Panc1 (cell line): ENCODE measurements around the gene TAPBPL. TPM values are rescaled to one million over a fixed set of nuclear protein-coding genes. Genes with fewer than 3 reads are reported as not detected.

ENCODE experiments used
- ATAC-seq: fragments of 200-7000 bp; cut with Tn5 transposase; 2 replicates; pipeline ENCODE4 v1.9.1; 2020; ENCODE audit warnings: mild to moderate bottlenecking, moderate library complexity
- BruUV-seq: library from RNA; stranded (reverse); fragments of 400-500 nt; replicated peaks from 2 replicates; lab custom pipeline; 2021; lab: Mats Ljungman, UMichigan
- CTCF ChIA-PET: fragments of 300-600 bp; sonication (Branson Sonifier 250); formaldehyde crosslinking; loops from one replicate; lab custom pipeline; 2022; ENCODE audit warnings: antibody characterized with exemption; lab: Charles Lee
- POLR2A ChIA-PET: fragments of 300-600 bp; sonication (Branson Sonifier 250); formaldehyde crosslinking; loops from one replicate; lab custom pipeline; 2022; ENCODE audit warnings: antibody characterized with exemption; lab: Charles Lee
- DNase-seq: peaks from one replicate; pipeline ENCODE4 v3.0.0-alpha.2; 2010; ENCODE audit warnings: low read depth, low spot score
- H3K27ac ChIP-seq: 2 replicates; pipeline ENCODE4 v1.5.1; 2011; ENCODE audit warnings: mild to moderate bottlenecking, low read length, inconsistent platforms
- H3K27me3 ChIP-seq: fragments of 200-500 bp; sonication (Bioruptor generic); 2 replicates; pipeline ENCODE4 v1.6.0; 2014; ENCODE audit warnings: low read length, inconsistent platforms; ENCODE audit not compliant: control insufficient read depth, insufficient read depth
- H3K36me3 ChIP-seq: fragments of 200-500 bp; sonication (Bioruptor generic); 2 replicates; pipeline ENCODE4 v1.5.1; 2014; ENCODE audit warnings: inconsistent platforms, mild to moderate bottlenecking, low read length, moderate library complexity; ENCODE audit not compliant: control insufficient read depth, insufficient read depth
- H3K4me1 ChIP-seq: 2 replicates; pipeline ENCODE4 v1.5.1; 2011; ENCODE audit warnings: inconsistent platforms, mild to moderate bottlenecking, low read length, moderate library complexity; ENCODE audit not compliant: control insufficient read depth, insufficient read depth
- H3K4me3 ChIP-seq, 2 experiments: 2 replicates each; pipeline ENCODE4 v1.5.1; 2011 to 2012; ENCODE audit warnings: low read depth in 2 of 2, low read length in 2 of 2, mild to moderate bottlenecking in 2 of 2, inconsistent platforms in 1 of 2, moderate library complexity in 1 of 2
- H3K9me3 ChIP-seq: fragments of 200-500 bp; sonication (Bioruptor generic); 2 replicates; pipeline ENCODE4 v1.5.1; 2014; ENCODE audit warnings: low read depth, mild to moderate bottlenecking, inconsistent platforms, low read length, moderate library complexity; ENCODE audit not compliant: control insufficient read depth, insufficient read depth
- CTCF ChIP-seq: fragments of 450-650 bp; IDR thresholded peaks from 2 replicates; pipeline ENCODE4 v1.5.1; 2017; ENCODE audit warnings: mild to moderate bottlenecking
- POLR2AphosphoS5 ChIP-seq: IDR thresholded peaks from 2 replicates; pipeline ENCODE4 v1.6.1; 2012; ENCODE audit warnings: mild to moderate bottlenecking, low read depth, low read length, moderate library complexity
- REST ChIP-seq, 2 experiments: IDR thresholded peaks; 2 replicates each; pipeline ENCODE4 v1.6.1; 2011 to 2012; ENCODE audit warnings: low read depth in 2 of 2, control low read depth in 1 of 2, low read length in 1 of 2, mild to moderate bottlenecking in 1 of 2, moderate library complexity in 1 of 2; ENCODE audit not compliant: insufficient read depth in 1 of 2
- SIN3A ChIP-seq: IDR thresholded peaks from 2 replicates; pipeline ENCODE4 v1.6.1; 2012; ENCODE audit warnings: low read depth, mild to moderate bottlenecking, low read length, moderate library complexity, borderline replicate concordance; ENCODE audit not compliant: insufficient read depth
- TCF7L2 ChIP-seq: IDR thresholded peaks from 2 replicates; pipeline ENCODE4 v1.6.1; 2011; ENCODE audit warnings: mild to moderate bottlenecking, low read depth, low read length, inconsistent platforms
- in situ Hi-C: cut with HindIII; loops from 2 replicates; pipeline ENCODE4 v1.10.0; 2016; ENCODE audit warnings: low sequenced_read_pairs, low pct_unique_long_range_greater_than_20kb
- intact Hi-C: fragments of 100-400 bp; cut with micrococcal nuclease; formaldehyde crosslinking; loops from one replicate; pipeline ENCODE4 v1.10.0; 2022; ENCODE audit not compliant: unreplicated experiment
- total RNA-seq: library from RNA; stranded (reverse); gene quantifications from one replicate; pipeline ENCODE4 v1.2.1, GENCODE V29; 2021; ENCODE audit not compliant: unreplicated experiment

The TAPBPL gene
- total RNA-seq, 1 experiment from 2014 or later, result 7.8 TPM

GRCh38 chr12:6469609-6470374, 17.9 kb downstream of the TAPBPL start:
- Histone ChIP-seq H3K9me3 (no peaks in the 10 kb centered on the region), H3K4me1 (peaks cover 14% of the 10 kb centered on the region), H3K36me3 (no peaks in the 10 kb centered on the region; the same call in none of the 2 replicates), H3K4me3 (peak overlapping the region; percentile 70 to 78), H3K27me3 (no peaks in the 10 kb centered on the region), H3K27ac (peak overlapping the region; percentile 89)
- in situ Hi-C loops (no loop called here), intact Hi-C loops (loop anchor here (5.0 kb wide), 1 partner anchor 142 kb away; no protein-coding TSS in a partner anchor)
- peak; percentile 3; the same call in 1 of the 2 replicates for ATAC-seq
- no peak for DNase-seq
- TSS peak; percentile 66 for BruUV-seq
- CTCF ChIA-PET, result interaction anchor here (0.6 kb wide), 1 partner anchor 27 kb away, joined by 6 read pairs; no protein-coding TSS in a partner anchor
- POLR2A ChIA-PET, result interaction anchor here (1.4 kb wide), 1 partner anchor 11 kb away, joined by 3 read pairs; no protein-coding TSS in a partner anchor
- TF ChIP-seq CTCF (no peak), REST (IDR thresholded peaks at IDR 0.05; ENCODE audit: insufficient read depth in 1 of 2, low read depth in 2 of 2, low read length in 1 of 2) (no peak), TCF7L2 (no peak), SIN3A (no peak), POLR2AphosphoS5 (no peak)

- CTCF ChIA-PET, result no interaction called here
- in situ Hi-C loops, result no loop called here
- TF ChIP-seq REST (IDR thresholded peaks at IDR 0.05; ENCODE audit: insufficient read depth in 1 of 2, low read depth in 2 of 2, low read length in 1 of 2), result no peak
- no peak for TF ChIP-seq CTCF
- TF ChIP-seq SIN3A, result peak; percentile 91; the same call in 1 of the 2 replicates
- peak; percentile 96 for TF ChIP-seq POLR2AphosphoS5
- peak; percentile 38; the same call in 1 of the 2 replicates for TF ChIP-seq TCF7L2
- Histone ChIP-seq H3K27me3 (no peaks in the 10 kb centered on the region), H3K36me3 (no peaks in the 10 kb centered on the region; the same call in none of the 2 replicates), H3K27ac (peak within 1 kb of the TSS; percentile 89), H3K4me1 (peaks cover 14% of the 10 kb centered on the region), H3K4me3 (peak within 1 kb of the TSS; percentile 70 to 78), H3K9me3 (no peaks in the 10 kb centered on the region)
- BruUV-seq, result no TSS peak
- ATAC-seq, result peak; percentile 98
- POLR2A ChIA-PET, result interaction anchor here (0.6 to 1.4 kb wide), 7 partner anchors 12 to 1812 kb away, joined by 3 to 11 read pairs (median 4); no protein-coding TSS in a partner anchor
- peak; percentile 83 for DNase-seq
- intact Hi-C loops, result no loop called here
Observed at GRCh38 chr12:6470375-6471163, 18.7 kb downstream of the TAPBPL start, which contains the start of gene VAMP1. TSS of gene VAMP1 (minus strand) at chr12:6470677. CDS start at chr12:6470531, 146 bp downstream.
